ENCODE data around the gene GNA12.

Gene GNA12

DNA sequence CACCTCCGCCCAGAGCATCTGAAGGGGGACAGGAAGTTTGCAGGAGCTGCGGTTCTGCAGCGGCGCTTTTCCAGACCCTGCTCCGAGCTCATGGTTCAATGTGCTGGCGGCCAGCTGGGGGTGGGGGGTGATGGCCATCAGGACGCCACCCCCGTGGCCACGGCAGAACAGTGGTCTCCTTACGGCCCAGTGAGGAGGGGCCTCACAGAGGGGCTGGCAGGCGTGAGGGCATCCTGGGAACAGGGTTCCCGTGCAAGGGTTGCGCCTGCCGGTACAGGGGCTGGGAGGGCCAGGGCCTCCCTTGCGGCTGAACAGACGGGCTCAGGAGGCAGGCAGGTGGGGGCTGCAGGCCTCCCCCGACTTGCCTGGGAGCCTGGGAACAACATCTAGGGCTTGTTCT is 39.0 kb upstream of the GNA12 start:
- Histone ChIP-seq H3K27me3 (ENCODE audit: insufficient read depth, poor library complexity, severe bottlenecking) (no peaks in the 10 kb centered on the region), H3K4me3 (replicated peaks; ENCODE audit: insufficient read depth, low read length) (no peak overlapping the region), H3K27ac (replicated peaks) (no peak overlapping the region)
- no peak for DNase-seq (ENCODE audit: low read depth in 1 of 2, low spot score in 1 of 2)
- no peak for TF ChIP-seq GABPA (IDR thresholded peaks at IDR 0.05; ENCODE audit: low read depth)
- TF ChIP-seq, protein P1, sequence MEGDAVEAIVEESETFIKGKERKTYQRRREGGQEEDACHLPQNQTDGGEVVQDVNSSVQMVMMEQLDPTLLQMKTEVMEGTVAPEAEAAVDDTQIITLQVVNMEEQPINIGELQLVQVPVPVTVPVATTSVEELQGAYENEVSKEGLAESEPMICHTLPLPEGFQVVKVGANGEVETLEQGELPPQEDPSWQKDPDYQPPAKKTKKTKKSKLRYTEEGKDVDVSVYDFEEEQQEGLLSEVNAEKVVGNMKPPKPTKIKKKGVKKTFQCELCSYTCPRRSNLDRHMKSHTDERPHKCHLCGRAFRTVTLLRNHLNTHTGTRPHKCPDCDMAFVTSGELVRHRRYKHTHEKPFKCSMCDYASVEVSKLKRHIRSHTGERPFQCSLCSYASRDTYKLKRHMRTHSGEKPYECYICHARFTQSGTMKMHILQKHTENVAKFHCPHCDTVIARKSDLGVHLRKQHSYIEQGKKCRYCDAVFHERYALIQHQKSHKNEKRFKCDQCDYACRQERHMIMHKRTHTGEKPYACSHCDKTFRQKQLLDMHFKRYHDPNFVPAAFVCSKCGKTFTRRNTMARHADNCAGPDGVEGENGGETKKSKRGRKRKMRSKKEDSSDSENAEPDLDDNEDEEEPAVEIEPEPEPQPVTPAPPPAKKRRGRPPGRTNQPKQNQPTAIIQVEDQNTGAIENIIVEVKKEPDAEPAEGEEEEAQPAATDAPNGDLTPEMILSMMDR (IDR thresholded peaks at IDR 0.05; ENCODE audit: insufficient read depth, low read length) = no peak
- TF ChIP-seq POLR2AphosphoS5 (IDR thresholded peaks at IDR 0.05; ENCODE audit: low read depth) = no peak
- TF ChIP-seq, protein P2, sequence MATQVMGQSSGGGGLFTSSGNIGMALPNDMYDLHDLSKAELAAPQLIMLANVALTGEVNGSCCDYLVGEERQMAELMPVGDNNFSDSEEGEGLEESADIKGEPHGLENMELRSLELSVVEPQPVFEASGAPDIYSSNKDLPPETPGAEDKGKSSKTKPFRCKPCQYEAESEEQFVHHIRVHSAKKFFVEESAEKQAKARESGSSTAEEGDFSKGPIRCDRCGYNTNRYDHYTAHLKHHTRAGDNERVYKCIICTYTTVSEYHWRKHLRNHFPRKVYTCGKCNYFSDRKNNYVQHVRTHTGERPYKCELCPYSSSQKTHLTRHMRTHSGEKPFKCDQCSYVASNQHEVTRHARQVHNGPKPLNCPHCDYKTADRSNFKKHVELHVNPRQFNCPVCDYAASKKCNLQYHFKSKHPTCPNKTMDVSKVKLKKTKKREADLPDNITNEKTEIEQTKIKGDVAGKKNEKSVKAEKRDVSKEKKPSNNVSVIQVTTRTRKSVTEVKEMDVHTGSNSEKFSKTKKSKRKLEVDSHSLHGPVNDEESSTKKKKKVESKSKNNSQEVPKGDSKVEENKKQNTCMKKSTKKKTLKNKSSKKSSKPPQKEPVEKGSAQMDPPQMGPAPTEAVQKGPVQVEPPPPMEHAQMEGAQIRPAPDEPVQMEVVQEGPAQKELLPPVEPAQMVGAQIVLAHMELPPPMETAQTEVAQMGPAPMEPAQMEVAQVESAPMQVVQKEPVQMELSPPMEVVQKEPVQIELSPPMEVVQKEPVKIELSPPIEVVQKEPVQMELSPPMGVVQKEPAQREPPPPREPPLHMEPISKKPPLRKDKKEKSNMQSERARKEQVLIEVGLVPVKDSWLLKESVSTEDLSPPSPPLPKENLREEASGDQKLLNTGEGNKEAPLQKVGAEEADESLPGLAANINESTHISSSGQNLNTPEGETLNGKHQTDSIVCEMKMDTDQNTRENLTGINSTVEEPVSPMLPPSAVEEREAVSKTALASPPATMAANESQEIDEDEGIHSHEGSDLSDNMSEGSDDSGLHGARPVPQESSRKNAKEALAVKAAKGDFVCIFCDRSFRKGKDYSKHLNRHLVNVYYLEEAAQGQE (IDR thresholded peaks at IDR 0.05; ENCODE audit: insufficient replicate concordance, low read depth) = no peak
- no peak for TF ChIP-seq SPI1 (IDR thresholded peaks at IDR 0.05; ENCODE audit: borderline replicate concordance, low read depth)

- H3K27ac ChIP-seq (replicated peaks) = no peak overlapping the region
- no peak overlapping the region for H3K4me3 ChIP-seq (replicated peaks; ENCODE audit: insufficient read depth, low read length)
- no peak for DNase-seq (ENCODE audit: low read depth in 1 of 2, low spot score in 1 of 2)
- no peaks in the 10 kb centered on the region for H3K27me3 ChIP-seq (ENCODE audit: insufficient read depth, poor library complexity, severe bottlenecking)
- TF ChIP-seq, protein P1 (IDR thresholded peaks at IDR 0.05; ENCODE audit: insufficient read depth, low read length) = no peak
- TF ChIP-seq GABPA (IDR thresholded peaks at IDR 0.05; ENCODE audit: low read depth) (no peak), SPI1 (IDR thresholded peaks at IDR 0.05; ENCODE audit: borderline replicate concordance, low read depth) (no peak), POLR2AphosphoS5 (IDR thresholded peaks at IDR 0.05; ENCODE audit: low read depth) (no peak)
- TF ChIP-seq, protein P2 (IDR thresholded peaks at IDR 0.05; ENCODE audit: insufficient replicate concordance, low read depth) = no peak
Observed at GRCh38 chr7:2882111-2882510, 38.0 kb upstream of the GNA12 start.

- no peak for TF ChIP-seq GABPA (IDR thresholded peaks at IDR 0.05; ENCODE audit: low read depth)
- TF ChIP-seq SPI1 (IDR thresholded peaks at IDR 0.05; ENCODE audit: borderline replicate concordance, low read depth) = no peak
- TF ChIP-seq, protein P1 (IDR thresholded peaks at IDR 0.05; ENCODE audit: insufficient read depth, low read length) = no peak
- TF ChIP-seq, protein P2 (IDR thresholded peaks at IDR 0.05; ENCODE audit: insufficient replicate concordance, low read depth) = no peak
- no peak for TF ChIP-seq POLR2AphosphoS5 (IDR thresholded peaks at IDR 0.05; ENCODE audit: low read depth)
- H3K4me3 ChIP-seq (replicated peaks; ENCODE audit: insufficient read depth, low read length) = no peak overlapping the region
Observed at GRCh38 chr7:2880874-2881533, 36.9 kb upstream of the GNA12 start.

More at GRCh38 chr7:2880874-2881533, 36.9 kb upstream of the GNA12 start:
- no peak overlapping the region for H3K27ac ChIP-seq (replicated peaks)
- no peaks in the 10 kb centered on the region for H3K27me3 ChIP-seq (ENCODE audit: insufficient read depth, poor library complexity, severe bottlenecking)
- DNase-seq (ENCODE audit: low read depth in 1 of 2, low spot score in 1 of 2) = no peak

Data from HL-60 (cell line).